K562 (cell line): ENCODE data around the gene CGNL1. TPM values are rescaled to one million over a fixed set of nuclear protein-coding genes. Genes with fewer than 3 reads are reported as not detected.

ENCODE experiments used
- ATAC-seq: fragments of 200-7000 bp; cut with Tn5 transposase; 3 replicates; pipeline ENCODE4 v1.9.1; 2020; ENCODE audit warnings: moderate library complexity
- BruUV-seq: library from RNA; stranded (reverse); fragments of 400-500 nt; replicated peaks from 2 replicates; lab custom pipeline; 2021; lab: Mats Ljungman, UMichigan
- CTCF ChIA-PET: fragments of 300-600 bp; formaldehyde crosslinking; extraction: SDS; loops from one replicate; lab custom pipeline; 2021; ENCODE audit warnings: low intra/inter-chr PET ratio; lab: Yijun Ruan, JAX
- POLR2A ChIA-PET: fragments of 300-600, 350-650 bp; sonication (Branson Sonifier 250); formaldehyde crosslinking; extraction: SDS; loops from one replicate; lab custom pipeline; 2021; ENCODE audit warnings: antibody characterized with exemption, inconsistent platforms; lab: Yijun Ruan, JAX
- DNase-seq, 4 experiments: peaks; one replicate each; pipeline versions ENCODE4 v3.0.0 to v3.0.0-alpha.2; 2011 to 2018; ENCODE audit warnings: low spot score in 3 of 4, mixed read lengths in 3 of 4; ENCODE audit errors: extremely low read depth in 1 of 4
- FAIRE-seq: peaks from 2 replicates; lab custom pipeline; 2011; peaks lifted over from hg19 to GRCh38; lab: Jason Lieb, UNC
- H2AFZ ChIP-seq: 2 replicates; pipeline ENCODE4 v1.6.0; 2011; ENCODE audit warnings: low read depth, low read length, control low read depth, inconsistent platforms
- H3K27ac ChIP-seq: fragments of 200-600 bp; 3 replicates; pipeline ENCODE4 v1.8.0; 2011; ENCODE audit warnings: low read depth, mild to moderate bottlenecking, control low read depth, inconsistent platforms, low read length, moderate library complexity, mixed read lengths; ENCODE audit errors: extremely low read depth
- H3K27me3 ChIP-seq, 2 experiments: fragments of 300-600 bp in 1 of 2; 2 replicates in 1 of 2; 3 replicates in 1 of 2; pipeline versions ENCODE4 v1.6.0 to v1.8.0; 2011; ENCODE audit warnings: inconsistent platforms in 2 of 2, low read length in 2 of 2, mild to moderate bottlenecking in 1 of 2, mixed read lengths in 1 of 2, moderate library complexity in 1 of 2; ENCODE audit not compliant: control insufficient read depth in 2 of 2, insufficient read depth in 2 of 2
- H3K36me3 ChIP-seq: fragments of 300-600 bp; 3 replicates; pipeline ENCODE4 v1.8.0; 2011; ENCODE audit warnings: mild to moderate bottlenecking, low read length, inconsistent platforms; ENCODE audit not compliant: control insufficient read depth, insufficient read depth
- H3K4me1 ChIP-seq, 2 experiments: fragments of 200-600 bp in 1 of 2; replicated peaks in 1 of 2; 2 replicates in 1 of 2; 3 replicates in 1 of 2; pipeline versions ENCODE4 v1.5.1 to v1.8.0; 2011; ENCODE audit warnings: inconsistent platforms in 2 of 2, low read length in 2 of 2, mild to moderate bottlenecking in 1 of 2, mixed read lengths in 1 of 2, moderate library complexity in 1 of 2; ENCODE audit not compliant: control insufficient read depth in 2 of 2, insufficient read depth in 2 of 2
- H3K4me2 ChIP-seq: 2 replicates; pipeline ENCODE4 v1.6.1; 2011; ENCODE audit warnings: low read length, control low read depth, inconsistent platforms, mixed read lengths; ENCODE audit not compliant: insufficient read depth
- H3K4me3 ChIP-seq: fragments of 200-600 bp; sonication (generic), shearing (Covaris generic); 2 replicates; pipeline ENCODE4 v1.5.1; 2016; ENCODE audit warnings: control low read depth, inconsistent platforms
- H3K79me2 ChIP-seq: fragments of 200-600 bp; 3 replicates; pipeline ENCODE4 v1.8.0; 2011; ENCODE audit warnings: low read length, inconsistent platforms; ENCODE audit not compliant: control insufficient read depth, insufficient read depth
- H3K9ac ChIP-seq, 2 experiments: 2 replicates each; pipeline versions ENCODE4 v1.6.0 to v1.6.1; 2011; ENCODE audit warnings: low read depth in 2 of 2, low read length in 2 of 2, control low read depth in 1 of 2, inconsistent platforms in 1 of 2, mild to moderate bottlenecking in 1 of 2, mixed read lengths in 1 of 2; ENCODE audit not compliant: insufficient read depth in 1 of 2
- H3K9me1 ChIP-seq: one replicate; pipeline ENCODE4 v1.6.0; 2011; ENCODE audit warnings: inconsistent platforms, mild to moderate bottlenecking, low read length, moderate library complexity; ENCODE audit not compliant: control insufficient read depth, insufficient read depth
- H3K9me3 ChIP-seq: replicated peaks from 2 replicates; pipeline ENCODE4 v1.5.1; 2011; ENCODE audit warnings: low read depth, low read length, inconsistent platforms; ENCODE audit not compliant: control insufficient read depth, insufficient read depth
- H4K20me1 ChIP-seq: replicated peaks from 2 replicates; pipeline ENCODE4 v1.6.1; 2011; ENCODE audit warnings: low read length, inconsistent platforms, mixed read lengths; ENCODE audit not compliant: control insufficient read depth, insufficient read depth
- ATF3 ChIP-seq, 2 experiments: fragments of 450-650 bp in 1 of 2; sonication (generic) in 1 of 2; formaldehyde crosslinking in 1 of 2; IDR thresholded peaks in 1 of 2; conservative IDR thresholded peaks in 1 of 2; 2 replicates each; pipeline versions ENCODE4 v1.6.1 to v1.8.1; 2016 to 2023; ENCODE audit warnings: mild to moderate bottlenecking in 2 of 2, moderate library complexity in 2 of 2, inconsistent platforms in 1 of 2, missing genetic modification reagents in 1 of 2
- BHLHE40 ChIP-seq: IDR thresholded peaks from 2 replicates; pipeline ENCODE4 v1.6.1; 2011; ENCODE audit warnings: low read length, improper control_type of control experiment
- DDX20 ChIP-seq: fragments of 450-650 bp; IDR thresholded peaks from 2 replicates; pipeline ENCODE4 v1.6.1; 2016; ENCODE audit warnings: missing genetic modification characterization, low read depth, mild to moderate bottlenecking, missing compliant biosample characterization, moderate library complexity
- FIP1L1 ChIP-seq: fragments of 200-400 bp; formaldehyde crosslinking; IDR thresholded peaks from 2 replicates; pipeline ENCODE4 v1.6.1; 2018; ENCODE audit warnings: mild to moderate bottlenecking, low read depth, low read length; ENCODE audit not compliant: poor library complexity, severe bottlenecking
- ILK ChIP-seq: fragments of 450-650 bp; IDR thresholded peaks from 2 replicates; pipeline ENCODE4 v1.6.1; 2016; ENCODE audit warnings: missing genetic modification characterization, low read depth, mild to moderate bottlenecking, missing compliant biosample characterization, moderate library complexity, borderline replicate concordance
- KDM5B ChIP-seq: fragments of 200-600 bp; sonication (generic); IDR thresholded peaks from 2 replicates; pipeline ENCODE4 v1.6.1; 2012; ENCODE audit warnings: low read depth, mild to moderate bottlenecking, moderate library complexity, low read length, control low read depth, inconsistent platforms; ENCODE audit not compliant: insufficient replicate concordance
- POLR2B ChIP-seq: fragments of 450-650 bp; IDR thresholded peaks from 2 replicates; pipeline ENCODE4 v1.6.1; 2018; ENCODE audit warnings: low read depth; ENCODE audit not compliant: partially characterized antibody
- STAG1 ChIP-seq: sonication (generic); formaldehyde crosslinking; IDR thresholded peaks from 2 replicates; pipeline ENCODE4 v1.5.0; 2020; ENCODE audit warnings: missing genetic modification reagents, borderline replicate concordance
- ZNF143 ChIP-seq: sonication (generic); formaldehyde crosslinking; IDR thresholded peaks from 2 replicates; pipeline ENCODE4 v1.9.0; 2022; ENCODE audit warnings: mild to moderate bottlenecking, missing genetic modification reagents
- WGBS: fragments of 100-300 bp; shearing (Covaris generic); methylation state at CpG from one replicate; pipeline ENCODE4 v1.1.6; 2016; ENCODE audit warnings: low coverage, mixed read lengths; ENCODE audit not compliant: insufficient coverage; ENCODE audit errors: missing lambda C conversion rate; 5-methylcytosine and 5-hydroxymethylcytosine counted together
- in situ Hi-C: fragments of 300-500 bp; cut with MboI; formaldehyde crosslinking; loops from 4 replicates; pipeline ENCODE4 v1.15.0; 2018; ENCODE audit warnings: inconsistent platforms, mixed read lengths
- intact Hi-C: fragments of 100-400 bp; cut with micrococcal nuclease; formaldehyde crosslinking; loops from 2 replicates; pipeline ENCODE4 v1.14.2; 2022
- polyA plus RNA-seq, 8 experiments: library from polyadenylated mRNA; depleted of rRNA in 4 of 8; stranded (reverse) in 5 of 8; unstranded in 3 of 8; fragments of >200 nt; fragmentation: Nextera tagmentation in 2 of 8; fragmentation: Illumina TruSeq in 1 of 8; extraction: Ambion mirVana in 2 of 8; extraction: Trizol in 1 of 8; gene quantifications; 2 replicates each; pipeline versions ENCODE4 v1.2.1 to v1.2.3, GENCODE V29; 2011 to 2014; ENCODE audit warnings: inconsistent platforms in 1 of 8, missing spikeins in 1 of 8
- total RNA-seq, 7 experiments: library from RNA; depleted of rRNA in 6 of 7; stranded (reverse); fragments of >200 nt in 6 of 7; fragmentation: Illumina TruSeq in 2 of 7; extraction: Trizol in 2 of 7; gene quantifications; 2 replicates each; pipeline versions ENCODE4 v1.2.1 to v1.2.3, GENCODE V29; 2011 to 2021; ENCODE audit warnings: low replicate concordance in 1 of 7
- TF ChIP-seq, protein P1 (sequence below): fragments of 250-450 bp; sonication (Bioruptor Pico); IDR thresholded peaks from 2 replicates; pipeline ENCODE4 v1.8.0; 2022; ENCODE audit warnings: inconsistent platforms, mild to moderate bottlenecking, moderate library complexity, borderline replicate concordance
- TF ChIP-seq, protein P2 (sequence below), 3 experiments: fragments of 200-800 bp in 1 of 3; sonication (Bioruptor generic) in 1 of 3; sonication (generic) in 1 of 3; formaldehyde crosslinking in 1 of 3; IDR thresholded peaks; 2 replicates each; pipeline versions ENCODE4 v1.6.1 to v1.8.0; 2016 to 2022; ENCODE audit warnings: mild to moderate bottlenecking in 2 of 3, missing compliant biosample characterization in 2 of 3, missing genetic modification characterization in 2 of 3, missing genetic modification reagents in 1 of 3

The CGNL1 gene
- total and polyA plus RNA-seq, 9 of the 15 experiments (the other 6 are each of a cell fraction or from before 2014, with no cell fraction given): 0.01 to 0.07 TPM; not detected in 7

DNA sequence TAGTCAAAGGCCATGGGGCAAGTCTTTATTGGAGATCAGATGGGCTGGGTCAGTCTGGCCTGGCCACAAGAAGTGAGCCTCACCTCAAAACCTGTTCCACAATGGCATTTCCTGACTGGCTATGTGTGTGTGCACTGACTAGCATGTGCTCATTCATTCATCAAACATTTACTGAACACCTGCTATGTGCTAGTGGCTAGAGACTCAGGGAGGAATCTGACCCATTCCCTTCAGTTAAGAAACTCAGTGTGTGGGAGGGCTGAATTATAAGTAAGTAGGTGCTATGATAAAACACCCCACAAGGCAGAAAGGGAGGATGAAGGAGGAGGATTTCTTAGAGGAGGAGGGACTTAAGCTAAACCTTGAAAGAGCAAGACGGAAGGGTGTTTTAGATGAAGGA, 5.4 kb upstream of the CGNL1 start:
- intact Hi-C loops: no loop called here
- FAIRE-seq (no peak), DNase-seq (no peak), ATAC-seq (no peak)
- ChIA-PET CTCF (no interaction called here), POLR2A (no interaction called here)
- in situ Hi-C loops: no loop called here
- Histone ChIP-seq H3K36me3 (no peaks in the 10 kb centered on the region), H3K9me1 (no peaks in the 10 kb centered on the region), H3K4me1 (peaks cover 0 to under 1% of the 10 kb centered on the region in 2 experiments; a peak in 1 of 5 replicates), H2AFZ (no peak overlapping the region), H3K27me3 (peaks cover 28 to 51% of the 10 kb centered on the region in 2 experiments), H4K20me1 (no peaks in the 10 kb centered on the region), H3K4me3 (no peak overlapping the region), H3K4me2 (no peak overlapping the region), H3K9ac (no peak overlapping the region), H3K79me2 (no peaks in the 10 kb centered on the region), H3K27ac (no peak overlapping the region), H3K9me3 (no peaks in the 10 kb centered on the region)
- 0% methylated on average over 1 of the region's 1 CpG for WGBS
- no TSS peak for BruUV-seq
- no peak for TF ChIP-seq BHLHE40
- TF ChIP-seq ATF3 (IDR thresholded peaks at IDR 0.05): no peak
- TF ChIP-seq ATF3 (CRISPR knock-in tag; conservative IDR thresholded peaks at IDR 0.05): no peak
- TF ChIP-seq, protein P1, sequence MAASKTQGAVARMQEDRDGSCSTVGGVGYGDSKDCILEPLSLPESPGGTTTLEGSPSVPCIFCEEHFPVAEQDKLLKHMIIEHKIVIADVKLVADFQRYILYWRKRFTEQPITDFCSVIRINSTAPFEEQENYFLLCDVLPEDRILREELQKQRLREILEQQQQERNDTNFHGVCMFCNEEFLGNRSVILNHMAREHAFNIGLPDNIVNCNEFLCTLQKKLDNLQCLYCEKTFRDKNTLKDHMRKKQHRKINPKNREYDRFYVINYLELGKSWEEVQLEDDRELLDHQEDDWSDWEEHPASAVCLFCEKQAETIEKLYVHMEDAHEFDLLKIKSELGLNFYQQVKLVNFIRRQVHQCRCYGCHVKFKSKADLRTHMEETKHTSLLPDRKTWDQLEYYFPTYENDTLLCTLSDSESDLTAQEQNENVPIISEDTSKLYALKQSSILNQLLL (CRISPR knock-in tag): no peak
- TF ChIP-seq ILK (tag): no peak
- no peak for TF ChIP-seq DDX20 (tag)
- no peak for TF ChIP-seq ZNF143
- no peak for TF ChIP-seq FIP1L1
- TF ChIP-seq, protein P2, sequence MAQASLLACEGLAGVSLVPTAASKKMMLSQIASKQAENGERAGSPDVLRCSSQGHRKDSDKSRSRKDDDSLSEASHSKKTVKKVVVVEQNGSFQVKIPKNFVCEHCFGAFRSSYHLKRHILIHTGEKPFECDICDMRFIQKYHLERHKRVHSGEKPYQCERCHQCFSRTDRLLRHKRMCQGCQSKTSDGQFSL (CRISPR knock-in tag; IDR thresholded peaks at IDR 0.05): no peak
- TF ChIP-seq, protein P2 (tag; IDR thresholded peaks at IDR 0.05): no peak
- no peak for TF ChIP-seq STAG1 (CRISPR knock-in tag)
- TF ChIP-seq POLR2B: no peak
- no peak for TF ChIP-seq KDM5B
